Myocyte (in vitro differentiated cells): ENCODE measurements around the gene TBC1D24. TPM values are rescaled to one million over a fixed set of nuclear protein-coding genes. Genes with fewer than 3 reads are reported as not detected.

Experiments
- DNase-seq: peaks from one replicate; pipeline ENCODE4 v3.0.0-alpha.2; 2012; ENCODE audit warnings: low read depth
- total RNA-seq: library from RNA; depleted of rRNA; stranded (reverse); fragments of >200 nt; gene quantifications from 2 replicates; pipeline ENCODE4 v1.2.3, GENCODE V29; 2014

TBC1D24 gene
- total RNA-seq, 1 donor from 2014 or later = 27.6 TPM

DNA sequence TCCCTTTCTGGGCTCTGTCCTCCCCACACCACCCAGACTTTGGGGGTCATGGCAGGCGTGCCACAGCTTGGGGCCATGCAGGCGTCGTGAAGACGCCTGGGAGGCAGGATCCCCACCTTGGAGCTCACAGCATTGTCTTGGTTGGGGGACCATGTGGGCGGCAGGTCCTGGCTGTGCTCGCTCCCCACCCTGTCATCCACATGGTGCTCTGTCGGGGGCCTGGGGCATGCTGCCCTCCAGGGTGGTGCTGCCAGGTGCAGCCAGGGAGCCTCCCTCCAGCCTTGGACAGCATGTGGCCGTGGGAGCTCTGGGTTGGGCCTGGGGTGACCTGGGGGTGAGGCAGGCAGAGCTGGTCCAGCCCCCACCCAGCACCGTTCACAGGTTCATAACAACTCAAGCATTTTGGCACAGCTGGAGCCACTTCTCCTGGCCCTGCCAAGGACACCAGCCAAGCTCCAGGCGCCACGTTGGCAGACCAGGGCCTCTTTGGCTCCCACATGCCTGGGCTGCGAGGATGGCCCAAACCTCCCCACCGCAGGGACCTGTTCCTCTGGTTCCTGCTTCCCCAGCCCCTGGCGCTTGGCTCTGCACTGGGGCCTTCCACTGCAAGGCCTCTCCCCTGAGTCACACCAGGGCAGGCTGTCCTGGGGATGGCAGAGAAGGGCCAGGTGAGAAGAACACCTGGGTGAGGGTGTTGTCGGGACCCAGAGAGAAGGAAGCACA lies 23.8 kb downstream of the TBC1D24 start:
- DNase-seq = no peak

DNA sequence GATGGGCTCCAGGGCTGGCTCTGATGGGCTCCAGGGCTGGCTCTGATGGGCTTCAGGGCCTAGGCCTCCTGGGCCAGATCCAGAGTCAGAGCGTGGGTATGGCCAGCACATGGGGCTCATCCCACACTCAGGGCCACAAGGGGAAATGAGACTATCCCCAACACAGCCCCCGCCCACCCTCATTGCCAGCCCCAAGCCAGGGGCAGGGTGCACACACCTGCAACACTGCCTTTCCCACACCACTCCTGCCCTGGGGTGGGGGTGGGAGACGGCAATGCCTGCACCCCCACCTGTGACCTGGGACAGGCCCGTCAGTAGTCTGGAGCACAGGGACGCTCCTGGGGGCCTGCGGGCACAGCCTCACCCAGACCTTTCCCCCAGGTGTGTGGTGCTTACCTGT lies 24.5 kb downstream of the TBC1D24 start:
- DNase-seq = no peak

DNA sequence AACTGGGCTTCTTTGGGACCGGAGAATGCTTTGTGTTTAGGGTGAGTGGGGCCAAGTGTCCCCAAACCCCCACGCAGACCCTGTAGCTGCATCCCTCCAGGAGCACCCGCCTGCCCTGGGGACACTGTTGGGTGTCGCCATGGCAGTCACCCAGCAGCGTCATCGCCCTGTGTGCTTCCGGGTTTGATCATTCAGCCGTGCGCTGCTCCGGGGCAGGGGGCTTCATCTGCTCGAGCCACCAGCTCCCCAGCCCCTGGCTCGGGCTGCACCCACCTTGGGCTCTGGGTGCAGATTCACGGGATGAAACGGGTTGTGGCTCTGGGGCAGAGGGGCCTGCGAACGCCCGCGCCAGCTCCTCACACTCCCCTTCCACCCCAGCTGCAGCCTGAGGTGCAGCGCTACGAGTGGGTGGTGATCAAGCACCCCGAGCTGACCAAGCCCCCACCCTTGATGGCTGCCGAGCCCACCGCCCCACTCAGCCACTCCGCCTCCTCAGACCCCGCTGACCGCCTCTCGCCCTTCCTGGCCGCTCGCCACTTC lies 25.0 kb downstream of the TBC1D24 start:
- no peak for DNase-seq

DNA sequence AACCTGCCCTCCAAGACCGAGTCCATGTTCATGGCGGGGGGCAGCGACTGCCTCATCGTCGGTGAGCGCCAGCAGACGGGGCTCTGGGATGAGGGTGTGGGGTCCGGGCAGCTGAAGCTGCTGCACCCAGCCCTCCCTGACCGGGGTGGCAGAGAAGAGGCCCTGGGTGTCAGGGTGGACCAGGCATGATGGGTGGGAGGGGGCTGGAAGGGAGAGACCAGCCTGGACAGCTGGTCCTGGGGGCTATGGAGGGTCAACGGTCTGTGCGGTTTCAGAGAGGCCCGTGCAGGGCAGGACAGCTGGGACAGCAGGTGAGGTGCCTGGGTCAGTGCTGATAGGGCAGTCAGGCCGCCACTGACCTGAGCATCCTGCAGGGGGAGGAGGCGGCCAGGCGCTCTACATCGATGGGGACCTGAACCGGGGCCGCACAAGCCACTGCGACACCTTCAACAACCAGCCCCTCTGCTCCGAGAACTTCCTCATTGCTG lies 25.5 kb downstream of the TBC1D24 start:
- no peak for DNase-seq

DNA sequence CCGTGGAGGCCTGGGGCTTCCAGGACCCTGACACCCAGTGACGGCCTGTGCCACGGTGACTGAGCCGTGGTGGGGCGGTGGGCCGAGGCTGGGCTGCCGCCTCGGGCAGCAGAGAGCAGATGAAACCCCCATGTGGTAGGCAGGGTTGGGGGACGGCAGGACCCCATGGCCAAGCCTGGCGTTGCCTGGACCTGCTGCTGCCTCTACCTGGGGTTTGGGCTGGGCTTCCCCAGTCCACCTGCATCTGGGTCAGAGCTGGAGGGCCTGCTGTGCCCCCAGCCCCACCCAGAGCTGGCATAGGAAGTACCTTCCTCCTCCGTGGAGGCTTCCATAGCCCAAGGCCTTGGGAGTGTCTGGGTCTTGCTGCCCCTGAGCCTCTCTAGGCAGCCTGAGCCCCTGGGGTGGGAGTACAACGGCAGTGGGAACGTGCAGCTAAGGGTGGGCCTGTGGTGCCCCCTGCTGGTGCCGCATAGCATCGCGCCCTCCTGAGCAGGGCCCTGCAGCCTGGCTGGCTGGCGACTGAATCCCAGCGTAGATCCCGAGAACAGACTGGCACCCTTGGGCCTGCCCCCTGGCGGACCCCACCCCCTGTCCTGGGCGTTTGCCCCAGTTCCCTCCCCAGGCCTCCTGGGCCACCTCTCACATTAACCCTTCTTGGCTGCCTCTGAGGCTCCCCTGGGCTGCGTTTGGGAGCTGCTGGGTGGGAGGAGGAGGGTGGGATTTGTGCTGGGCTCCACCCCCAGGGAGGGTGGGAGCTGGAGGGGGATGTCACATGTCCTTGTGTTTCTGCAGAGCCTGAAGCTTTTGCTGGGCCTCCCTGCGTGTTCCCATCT lies 26.2 kb downstream of the TBC1D24 start:
- peak; percentile 69 for DNase-seq

DNA sequence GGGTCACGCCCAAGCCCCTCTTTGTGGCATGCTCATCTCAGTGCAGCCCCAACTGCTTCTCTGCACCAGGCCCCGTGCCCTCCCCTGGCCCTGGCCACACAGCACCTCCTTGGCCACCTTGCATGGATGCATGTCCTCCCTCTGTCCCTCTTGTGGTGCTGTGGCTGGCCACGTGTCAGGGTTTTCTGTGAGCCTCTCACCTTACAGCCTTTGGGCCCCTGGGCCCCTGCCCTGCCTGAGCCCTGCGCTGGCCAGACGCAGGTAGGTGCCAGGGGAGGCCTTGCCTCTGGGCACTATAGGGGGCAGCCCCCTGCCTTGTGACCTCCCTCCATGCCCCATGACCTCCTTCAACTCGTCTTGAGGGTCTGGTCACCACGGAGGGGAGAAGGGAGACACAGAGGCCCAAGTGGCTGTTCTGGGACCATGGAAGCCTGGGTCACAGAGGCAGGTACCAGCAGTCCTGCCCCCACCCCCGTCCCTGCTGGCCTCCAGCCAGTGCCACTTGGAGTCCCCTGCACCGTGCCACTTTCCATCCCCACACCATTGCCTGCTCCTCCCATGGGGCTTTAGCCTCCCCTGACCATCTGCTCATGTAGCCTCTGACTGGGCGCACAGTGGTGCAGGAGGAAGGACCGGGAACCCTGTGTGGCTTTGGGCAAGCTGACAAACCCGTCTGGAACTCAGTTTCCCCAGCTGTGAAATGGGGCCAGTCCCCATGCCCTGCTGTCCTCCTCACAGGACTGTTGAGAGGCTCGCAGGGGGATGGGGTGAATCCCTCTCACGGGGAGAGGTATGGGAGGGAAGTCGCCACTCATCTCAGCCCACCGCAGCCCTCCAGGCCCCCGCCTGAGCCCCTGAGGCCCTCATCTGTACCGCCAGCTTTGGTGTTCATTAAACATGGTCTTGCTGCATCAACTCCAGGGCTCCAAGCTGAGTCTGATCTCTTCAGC lies 27.3 kb downstream of the TBC1D24 start:
- no peak for DNase-seq

DNA sequence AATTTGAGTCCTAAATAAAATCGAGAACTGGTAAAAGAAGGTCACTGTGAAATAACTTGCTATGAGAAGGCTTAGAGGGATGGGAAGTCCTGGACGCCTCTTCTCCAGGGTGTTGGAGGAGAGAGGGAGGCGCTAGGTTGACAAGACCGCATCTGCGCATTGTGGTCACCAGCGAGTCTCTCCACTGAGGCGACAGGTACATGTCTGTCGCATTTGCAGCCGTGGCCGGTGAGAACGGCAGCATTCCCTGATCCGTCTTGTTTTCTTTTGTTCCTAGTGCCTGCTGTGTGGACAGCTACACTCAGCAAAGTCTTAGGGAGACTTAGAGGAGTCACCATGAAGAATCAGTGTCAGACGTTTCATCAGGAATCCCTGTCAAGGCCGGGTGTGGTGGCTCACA lies 30.8 kb downstream of the TBC1D24 start:
- DNase-seq = no peak

DNA sequence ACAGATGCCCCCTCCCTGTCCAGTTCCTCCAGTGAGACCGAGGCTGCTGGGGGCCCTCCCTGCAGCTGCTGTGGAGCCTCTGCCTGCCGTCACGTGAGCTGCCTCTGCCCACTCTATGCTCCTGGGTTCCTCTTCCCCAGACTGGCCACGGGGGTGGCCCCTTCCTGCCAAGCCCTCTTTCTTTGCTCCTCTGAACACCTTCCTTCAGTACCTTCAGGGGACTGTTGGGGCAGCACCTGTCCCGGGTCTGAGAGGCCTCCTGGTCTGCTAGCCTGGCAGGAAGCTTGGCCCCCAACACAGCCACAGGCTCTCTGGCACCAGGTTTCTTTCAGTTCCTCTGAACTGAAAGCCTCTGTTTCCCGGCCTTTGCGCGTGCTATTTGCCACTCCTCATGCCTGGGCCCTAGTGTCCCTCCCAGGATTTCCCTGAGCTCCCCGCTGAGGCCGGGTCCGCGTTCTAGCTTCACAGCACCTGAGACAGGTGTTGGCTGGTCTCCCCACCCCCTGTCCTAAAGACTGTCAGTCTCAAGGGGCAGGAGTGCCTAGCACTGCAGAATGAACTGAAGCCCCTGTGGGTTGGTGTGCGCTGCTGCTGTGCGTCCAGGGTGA lies 32.2 kb downstream of the TBC1D24 start:
- DNase-seq = no peak

DNA sequence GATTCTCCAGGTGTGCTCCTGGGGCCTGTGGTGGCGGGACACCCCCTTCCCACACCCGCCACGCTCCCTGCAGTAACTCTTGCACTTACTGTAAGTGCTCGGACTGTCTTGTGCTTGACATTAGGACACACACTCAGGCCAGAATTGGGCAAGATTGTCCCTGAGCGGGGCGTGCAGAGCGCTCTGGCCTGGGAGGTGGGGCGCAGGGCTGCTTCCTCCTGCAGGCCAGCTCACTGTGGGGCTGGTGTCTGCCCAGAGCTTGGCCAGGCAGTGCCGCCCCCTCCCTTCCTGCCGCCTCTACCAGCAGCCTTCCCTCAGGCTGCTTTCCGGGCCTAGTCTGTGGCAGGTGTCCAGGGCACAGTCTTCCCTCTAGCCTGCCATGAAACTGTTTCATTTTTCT lies 32.7 kb downstream of the TBC1D24 start:
- no peak for DNase-seq

DNA sequence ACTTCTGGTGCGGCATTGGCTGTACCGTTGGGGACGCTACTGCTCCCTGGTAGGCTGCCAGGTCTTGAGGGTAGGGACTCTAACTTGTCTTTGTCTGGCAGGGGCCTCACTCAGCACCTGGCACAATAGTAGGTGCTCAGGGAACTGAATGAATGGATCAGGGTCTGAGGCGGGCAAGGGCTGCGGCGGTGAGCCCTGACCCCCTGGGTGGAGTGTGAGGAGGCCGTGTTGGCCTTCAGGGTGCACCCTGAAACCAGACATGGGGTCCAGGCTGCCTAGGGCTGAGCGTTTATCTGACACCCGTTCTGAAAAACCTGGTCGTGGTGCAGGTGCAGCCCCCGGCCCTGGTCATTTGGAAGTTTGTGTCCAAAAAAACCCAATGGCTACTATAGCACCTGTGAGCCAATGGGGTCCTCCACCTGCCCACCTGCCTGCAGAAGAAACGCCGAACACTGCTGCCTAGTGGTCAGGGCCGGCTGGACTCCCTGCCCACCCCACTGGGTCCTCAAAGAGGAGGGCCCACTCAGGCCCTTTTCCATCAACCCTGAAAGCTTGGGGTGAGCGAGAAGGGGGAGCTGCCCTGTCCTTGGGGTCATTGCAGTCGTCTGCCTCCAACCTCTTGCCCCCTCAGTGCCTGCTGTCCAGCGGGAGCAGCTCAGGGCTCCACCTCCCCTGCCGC lies 33.9 kb downstream of the TBC1D24 start:
- DNase-seq = no peak

DNA sequence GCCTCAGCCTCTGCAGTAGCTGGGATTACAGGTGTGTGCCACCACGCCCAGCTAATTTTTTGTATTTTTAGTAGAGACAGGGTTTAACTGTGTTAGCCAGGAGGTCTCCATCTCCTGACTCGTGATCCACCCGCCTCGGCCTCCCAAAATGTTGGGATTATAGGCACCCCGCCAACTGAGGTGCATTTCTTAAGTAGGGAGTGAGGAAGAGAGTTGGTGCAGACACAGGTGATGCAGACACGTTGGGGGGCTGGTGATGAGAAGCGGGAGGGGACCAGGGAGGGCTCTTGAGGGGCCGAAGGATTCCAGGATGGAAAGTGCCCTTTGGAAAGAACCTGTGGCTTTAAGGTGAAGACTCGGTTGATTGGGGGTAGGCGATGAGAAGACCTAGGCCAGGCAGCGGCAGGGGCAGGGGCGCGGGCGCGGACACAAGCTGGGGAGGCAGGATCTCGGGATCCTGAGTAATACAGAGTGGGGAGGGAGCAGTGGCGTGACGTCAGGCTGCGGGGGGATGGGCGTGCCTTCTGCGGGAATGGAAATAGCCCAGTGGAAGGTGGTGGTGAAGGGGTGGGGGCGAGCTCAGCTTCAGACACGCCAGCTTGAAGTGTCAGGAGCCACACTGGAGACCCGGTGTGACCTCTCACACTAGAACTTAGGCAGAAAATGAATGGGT lies 36.3 kb downstream of the TBC1D24 start:
- peak; percentile 58 for DNase-seq

DNA sequence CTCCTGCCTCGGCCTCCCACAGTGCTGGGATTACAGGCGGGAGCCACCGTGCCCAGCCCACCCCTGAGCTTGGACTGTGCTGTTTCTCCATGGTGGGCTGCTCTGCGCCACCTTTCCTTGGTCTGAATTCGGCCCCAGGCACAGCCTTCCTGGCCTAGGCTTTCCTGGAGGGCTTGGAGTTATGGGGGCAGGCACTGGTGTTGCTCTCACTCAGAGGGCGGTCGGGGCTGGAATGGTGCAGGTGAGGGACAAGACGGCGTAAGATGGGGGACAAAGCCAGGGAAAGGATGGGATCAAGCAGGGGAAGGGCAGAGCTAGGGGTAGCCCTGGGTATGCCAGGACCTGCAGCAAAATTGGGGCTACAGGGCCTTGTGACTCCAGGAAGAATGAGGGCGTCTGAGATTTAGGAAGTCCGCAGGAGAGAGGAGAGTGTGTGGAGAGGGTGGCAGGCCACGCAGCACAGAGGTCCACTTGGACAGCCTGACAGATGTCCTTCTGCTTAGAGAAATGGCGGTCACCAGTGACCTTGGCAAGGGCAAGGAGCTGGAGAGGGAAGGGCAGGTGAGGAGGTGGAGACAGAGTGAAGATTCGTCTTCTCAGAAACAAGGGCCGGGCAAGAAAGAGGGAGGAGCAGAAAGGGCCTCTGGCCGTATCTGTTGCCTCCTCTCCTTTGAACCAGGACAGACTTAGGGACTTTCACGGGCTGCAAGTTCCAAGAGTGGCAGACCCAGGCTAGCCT lies 37.2 kb downstream of the TBC1D24 start:
- no peak for DNase-seq

DNA sequence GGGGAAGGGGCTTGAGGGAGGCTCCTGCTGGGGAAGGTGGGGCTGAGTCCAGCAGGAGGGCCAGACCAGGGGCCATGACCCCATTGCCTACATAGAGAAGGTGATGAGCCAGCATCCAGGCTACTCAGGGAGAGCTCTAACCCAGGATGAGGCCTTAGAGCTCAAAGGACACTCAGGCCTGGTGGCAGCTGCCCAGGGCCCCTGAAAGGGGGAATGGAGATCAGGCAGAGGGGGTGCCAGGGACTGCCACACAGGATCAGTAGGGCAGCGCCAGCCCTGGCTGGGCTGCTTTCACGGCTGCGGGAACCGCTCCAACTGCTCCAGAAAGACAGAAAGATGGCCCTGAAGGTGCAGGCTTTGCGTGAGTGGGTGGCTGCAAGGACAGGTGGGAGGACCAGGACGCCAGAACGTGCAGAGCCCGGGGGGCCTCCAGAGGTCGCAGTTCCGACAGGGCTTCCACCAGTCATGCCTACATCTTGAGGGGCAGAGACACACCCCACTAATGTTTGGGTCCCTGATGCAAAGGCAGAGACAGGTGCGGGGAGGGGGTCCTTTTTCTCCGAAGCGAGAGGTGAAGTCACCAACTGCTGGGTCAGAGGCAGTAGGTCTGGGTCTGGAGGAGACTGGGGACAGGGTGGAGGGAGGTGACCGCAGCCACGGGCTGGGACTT lies 37.9 kb downstream of the TBC1D24 start:
- no peak for DNase-seq

DNA sequence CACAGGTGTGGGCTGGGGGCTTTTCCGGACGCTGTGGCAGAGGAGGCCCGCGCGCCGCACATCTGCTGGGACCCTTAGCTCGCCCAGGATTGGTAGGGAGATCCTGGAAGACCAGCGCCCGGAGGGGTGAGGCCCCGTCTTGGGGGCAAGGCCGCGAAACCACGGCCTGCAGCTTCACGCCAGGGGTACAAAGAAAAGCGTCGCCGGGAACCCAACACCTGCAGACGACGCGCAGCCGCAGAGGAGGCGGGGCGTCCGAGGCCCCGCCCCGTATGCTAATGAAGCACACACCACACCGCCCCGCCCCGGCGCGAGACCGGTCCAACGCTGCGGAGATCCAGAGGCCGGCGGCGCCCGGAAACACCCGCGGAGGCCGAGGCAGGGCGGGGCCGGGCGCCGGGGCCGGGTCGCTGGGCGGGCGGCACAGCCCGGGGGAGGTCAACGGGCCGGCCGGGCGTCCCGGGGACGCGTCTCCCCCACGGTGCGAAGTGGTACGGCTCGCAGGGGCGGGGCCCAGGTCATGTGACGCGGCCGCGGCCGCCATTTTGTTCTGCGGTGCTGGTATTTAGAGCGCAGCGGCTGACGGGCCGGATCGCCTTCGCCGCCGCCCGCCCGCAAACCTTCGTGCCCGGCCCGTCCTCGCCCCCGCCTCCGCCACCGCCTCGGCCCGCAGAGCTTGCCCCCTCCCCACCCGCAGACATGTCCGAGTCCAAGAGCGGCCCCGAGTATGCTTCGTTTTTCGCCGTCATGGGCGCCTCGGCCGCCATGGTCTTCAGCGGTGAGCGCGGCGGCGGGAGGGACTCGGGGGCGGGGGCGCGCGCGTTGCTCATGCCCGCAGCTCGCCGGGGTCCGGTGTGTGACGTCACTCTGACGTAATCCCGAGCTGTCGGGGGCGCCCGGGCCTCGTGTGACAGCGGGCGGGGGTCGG lies 38.7 kb downstream of the TBC1D24 start, which contains the start of gene ATP6V0C:
ATP6V0C (plus strand) TSS at position 548 of the 928 bp plus-strand sequence; CDS start at position 700, 152 bp downstream.
- peak; percentile 87 for DNase-seq

DNA sequence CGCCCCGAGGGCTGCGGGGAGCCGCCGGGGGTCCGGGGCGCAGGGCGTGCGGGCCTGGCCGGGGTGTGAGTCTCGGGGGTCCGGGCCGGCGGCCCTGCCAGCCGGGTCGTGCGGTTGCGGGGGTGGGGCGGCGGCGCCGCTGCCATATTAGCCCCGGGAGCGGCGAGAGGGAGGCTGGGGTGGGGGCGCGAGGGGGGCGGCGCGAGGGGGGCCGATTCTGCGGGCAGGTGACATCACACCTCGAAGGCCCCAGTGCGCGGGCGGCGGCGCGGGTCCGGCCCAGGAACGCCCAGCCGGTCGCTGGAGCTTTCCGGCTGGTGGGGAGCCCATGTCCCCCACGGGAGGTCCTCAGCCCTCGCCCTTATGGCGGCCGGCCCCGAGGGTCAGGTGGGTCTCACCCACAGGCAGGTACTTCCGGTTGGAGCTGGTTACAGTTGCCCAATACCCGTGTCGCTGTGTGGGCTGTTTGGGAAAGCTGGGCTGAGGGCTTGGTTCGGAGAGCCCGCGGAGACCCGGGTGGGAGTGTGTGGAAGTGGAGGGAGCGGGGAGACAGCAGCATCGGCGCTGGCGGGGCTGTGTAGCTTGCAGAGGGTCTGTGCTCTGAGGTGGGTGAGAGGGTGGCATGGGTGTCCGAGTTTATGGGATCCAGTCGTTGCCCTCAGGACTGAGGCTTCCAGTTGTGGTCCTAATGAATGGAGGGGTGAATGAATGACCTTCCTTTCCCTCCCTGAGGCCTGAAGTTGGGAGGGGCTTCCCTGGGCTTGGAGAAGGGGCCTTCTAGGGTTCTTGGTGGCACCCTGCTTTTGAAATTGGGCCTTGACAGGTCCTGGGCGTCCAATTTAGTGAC lies 39.6 kb downstream of the TBC1D24 start:
- DNase-seq = no peak
